ENCODE data around the gene SUZ12.
"Not testable (repeated sequence)": the region's sequence is repeated elsewhere in the genome, so short reads cannot be mapped to it uniquely, and the experiment has no call there.

Gene SUZ12

GRCh38 chr17:32042266-32042665, 105.5 kb downstream of the SUZ12 start:
- H3K27ac Mint-ChIP-seq; H3K9me3 Mint-ChIP-seq; H3K4me3 Mint-ChIP-seq; H3K36me3 Mint-ChIP-seq (ENCODE audit: low read depth); H3K4me1 Mint-ChIP-seq (ENCODE audit: low read depth); H3K27me3 Mint-ChIP-seq (ENCODE audit: low read depth): not testable (repeated sequence)

DNA sequence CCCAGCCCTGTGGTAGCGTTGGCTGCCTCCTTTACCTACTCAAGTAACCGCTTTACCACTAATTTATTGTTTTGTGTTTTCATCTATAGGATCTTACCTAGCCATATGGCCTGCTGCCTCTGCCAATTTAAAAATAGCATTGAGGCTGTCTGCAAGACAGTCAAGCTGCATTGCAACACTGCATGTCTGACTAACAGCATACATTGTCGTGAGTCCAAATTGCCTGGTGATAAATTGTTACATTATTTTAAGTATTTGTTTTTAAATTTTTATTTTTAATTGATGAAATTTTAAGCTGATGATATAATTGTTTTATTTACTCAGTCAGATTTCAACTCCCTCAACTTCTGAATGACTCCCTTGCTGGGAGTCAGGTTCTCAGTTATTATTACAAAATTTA, 108.8 kb downstream of the SUZ12 start:
- not testable (repeated sequence) for H3K27me3 Mint-ChIP-seq (ENCODE audit: low read depth); H3K4me3 Mint-ChIP-seq; H3K36me3 Mint-ChIP-seq (ENCODE audit: low read depth); H3K27ac Mint-ChIP-seq; H3K4me1 Mint-ChIP-seq (ENCODE audit: low read depth); H3K9me3 Mint-ChIP-seq

GRCh38 chr17:32047663-32048062, 110.9 kb downstream of the SUZ12 start:
- not testable (repeated sequence) for H3K4me3 Mint-ChIP-seq; H3K4me1 Mint-ChIP-seq (ENCODE audit: low read depth); H3K36me3 Mint-ChIP-seq (ENCODE audit: low read depth); H3K27me3 Mint-ChIP-seq (ENCODE audit: low read depth); H3K9me3 Mint-ChIP-seq; H3K27ac Mint-ChIP-seq
